IPS-15b (cell line): ENCODE data around the gene ATP6V0E1.
"Not testable (repeated sequence)": the region's sequence is repeated elsewhere in the genome, so short reads cannot be mapped to it uniquely, and the experiment has no call there.

ENCODE experiments used
- H3K27me3 ChIP-seq: one replicate; pipeline ENCODE4 v1.6.1; 2013; ENCODE audit warnings: low read length; ENCODE audit not compliant: control insufficient read depth, insufficient read depth
- H3K36me3 ChIP-seq: one replicate; pipeline ENCODE4 v1.6.1; 2013; ENCODE audit warnings: low read length; ENCODE audit not compliant: control insufficient read depth, insufficient read depth
- H3K4me1 ChIP-seq: one replicate; pipeline ENCODE4 v1.6.1; 2013; ENCODE audit warnings: mild to moderate bottlenecking, low read length; ENCODE audit not compliant: control insufficient read depth, insufficient read depth
- H3K4me3 ChIP-seq: one replicate; pipeline ENCODE4 v1.5.1; 2013; ENCODE audit warnings: low read depth, low read length
- H3K9ac ChIP-seq: one replicate; pipeline ENCODE4 v1.6.1; 2013; ENCODE audit warnings: low read depth, mild to moderate bottlenecking, low read length
- H3K9me3 ChIP-seq: one replicate; pipeline ENCODE4 v1.6.1; 2013; ENCODE audit warnings: mild to moderate bottlenecking, low read length; ENCODE audit not compliant: control insufficient read depth, insufficient read depth

ATP6V0E1 gene

DNA sequence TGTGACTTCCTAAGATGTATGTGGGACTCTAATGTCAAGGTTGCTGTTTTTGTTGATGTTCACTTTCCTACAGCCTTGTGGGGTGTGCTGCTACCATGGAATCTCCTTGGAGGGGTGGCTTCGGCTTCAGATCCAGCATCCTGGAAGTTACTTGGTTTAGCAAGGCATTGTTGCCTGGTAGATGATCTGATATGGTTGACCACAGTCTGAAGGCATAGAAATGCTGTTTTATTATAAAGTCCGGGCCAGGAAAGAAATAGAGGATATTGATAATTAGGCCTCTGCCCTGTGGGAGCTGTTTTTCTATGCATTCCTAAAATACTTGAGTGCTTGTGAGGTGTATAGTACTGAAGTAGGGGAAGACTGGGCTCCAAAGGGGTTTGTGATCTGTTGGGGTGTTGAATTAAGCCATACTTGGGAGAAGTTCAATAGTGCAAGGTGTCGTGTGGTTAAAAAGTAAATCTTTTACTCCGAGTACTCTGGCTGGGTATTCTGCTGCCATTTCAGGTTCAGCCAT is 45.3 kb downstream of the ATP6V0E1 start:
- no peaks in the 10 kb centered on the region for H3K27me3 ChIP-seq
- no peak overlapping the region for H3K4me3 ChIP-seq
- peak overlapping the region; percentile 8 for H3K9ac ChIP-seq
- H3K9me3 ChIP-seq = no peaks in the 10 kb centered on the region
- H3K4me1 ChIP-seq = no peaks in the 10 kb centered on the region
- H3K36me3 ChIP-seq = no peaks in the 10 kb centered on the region

DNA sequence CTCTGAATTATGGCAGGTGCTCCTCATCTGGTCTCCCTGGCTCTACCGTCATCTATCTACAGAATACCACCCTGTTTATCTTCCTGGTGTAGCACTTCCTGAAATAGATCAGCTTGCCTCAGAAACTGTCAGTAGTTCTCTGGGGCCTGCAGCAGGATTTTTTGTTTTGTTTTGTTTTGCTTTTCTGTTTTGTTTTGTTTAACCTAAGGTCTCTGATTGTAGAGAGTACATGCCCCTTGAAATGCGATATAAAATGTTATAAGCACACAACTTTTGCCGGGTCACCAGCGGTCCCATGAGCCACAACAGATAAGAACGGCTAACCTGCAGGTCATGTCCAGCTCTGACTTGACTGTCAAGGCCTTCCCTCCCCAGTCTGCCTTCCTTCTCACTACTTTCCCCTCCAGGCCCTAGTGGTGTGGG is 45.9 kb downstream of the ATP6V0E1 start:
- Histone ChIP-seq H3K9me3 (no peaks in the 10 kb centered on the region), H3K4me1 (no peaks in the 10 kb centered on the region), H3K36me3 (no peaks in the 10 kb centered on the region), H3K4me3 (no peak overlapping the region), H3K9ac (no peak overlapping the region), H3K27me3 (no peaks in the 10 kb centered on the region)

DNA sequence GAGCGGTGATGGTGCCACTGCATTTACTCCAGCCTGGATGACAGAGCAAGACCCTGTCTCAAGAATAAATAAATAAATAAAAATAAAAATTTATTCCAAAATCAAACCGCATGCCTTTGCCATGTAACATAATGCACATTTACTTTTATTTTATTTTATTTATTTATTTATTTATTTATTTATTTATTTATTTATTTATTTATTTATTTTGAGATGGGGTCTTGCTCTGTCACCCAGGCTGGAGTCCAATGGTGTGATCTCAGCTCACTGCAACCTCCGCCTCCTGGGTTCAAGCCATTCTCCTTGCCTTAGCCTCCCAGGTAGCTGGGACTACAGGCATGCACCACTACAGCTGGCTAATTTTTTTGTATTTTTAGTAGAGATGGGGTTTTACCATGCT is 48.5 kb downstream of the ATP6V0E1 start:
- H3K9me3 ChIP-seq, H3K36me3 ChIP-seq, H3K4me1 ChIP-seq, H3K9ac ChIP-seq, H3K27me3 ChIP-seq, H3K4me3 ChIP-seq: not testable (repeated sequence)

DNA sequence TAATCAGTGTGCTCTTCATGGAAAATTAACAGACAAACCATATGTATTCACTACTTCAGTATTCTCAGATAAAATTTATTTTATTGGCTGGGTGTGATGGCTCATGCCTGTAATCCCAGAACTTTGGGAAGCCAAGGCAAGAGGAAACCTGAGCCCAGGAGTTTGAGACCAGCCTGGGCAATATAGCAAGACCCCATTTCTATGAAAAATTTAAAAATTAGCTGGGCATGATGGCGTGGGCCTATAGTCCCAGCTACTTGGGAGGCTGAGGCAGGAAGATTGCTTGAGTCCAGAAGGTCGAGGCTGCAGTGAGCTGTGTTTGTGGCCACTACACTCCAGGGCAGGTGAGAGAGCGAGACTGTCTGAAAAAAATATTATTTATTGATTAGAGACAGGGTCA is 49.2 kb downstream of the ATP6V0E1 start:
- Histone ChIP-seq H3K4me1 (no peaks in the 10 kb centered on the region), H3K9me3 (no peaks in the 10 kb centered on the region), H3K36me3 (no peaks in the 10 kb centered on the region), H3K9ac (no peak overlapping the region), H3K4me3 (no peak overlapping the region), H3K27me3 (no peaks in the 10 kb centered on the region)

DNA sequence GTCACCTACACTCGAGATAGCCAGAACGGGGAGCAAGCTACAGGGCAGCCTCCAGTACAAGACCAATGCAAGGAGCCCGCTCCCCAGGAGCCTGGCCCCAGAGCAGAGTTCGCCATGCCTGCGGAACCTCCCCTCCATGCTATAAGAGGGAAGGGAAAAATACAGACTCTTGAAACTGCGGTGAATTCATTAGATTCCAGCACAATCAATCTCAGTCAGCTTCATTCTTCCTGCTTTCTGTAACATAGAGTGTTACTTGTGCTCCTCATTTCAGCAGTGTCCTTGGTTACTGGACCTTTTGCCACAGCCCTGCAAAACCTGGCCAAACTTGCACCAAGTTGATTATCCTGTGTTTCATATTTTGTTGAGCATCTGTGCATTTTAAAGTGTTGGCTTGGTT is 50.4 kb downstream of the ATP6V0E1 start:
- Histone ChIP-seq H3K36me3 (no peaks in the 10 kb centered on the region), H3K9ac (no peak overlapping the region), H3K27me3 (no peaks in the 10 kb centered on the region), H3K9me3 (no peaks in the 10 kb centered on the region), H3K4me3 (no peak overlapping the region), H3K4me1 (no peaks in the 10 kb centered on the region)

DNA sequence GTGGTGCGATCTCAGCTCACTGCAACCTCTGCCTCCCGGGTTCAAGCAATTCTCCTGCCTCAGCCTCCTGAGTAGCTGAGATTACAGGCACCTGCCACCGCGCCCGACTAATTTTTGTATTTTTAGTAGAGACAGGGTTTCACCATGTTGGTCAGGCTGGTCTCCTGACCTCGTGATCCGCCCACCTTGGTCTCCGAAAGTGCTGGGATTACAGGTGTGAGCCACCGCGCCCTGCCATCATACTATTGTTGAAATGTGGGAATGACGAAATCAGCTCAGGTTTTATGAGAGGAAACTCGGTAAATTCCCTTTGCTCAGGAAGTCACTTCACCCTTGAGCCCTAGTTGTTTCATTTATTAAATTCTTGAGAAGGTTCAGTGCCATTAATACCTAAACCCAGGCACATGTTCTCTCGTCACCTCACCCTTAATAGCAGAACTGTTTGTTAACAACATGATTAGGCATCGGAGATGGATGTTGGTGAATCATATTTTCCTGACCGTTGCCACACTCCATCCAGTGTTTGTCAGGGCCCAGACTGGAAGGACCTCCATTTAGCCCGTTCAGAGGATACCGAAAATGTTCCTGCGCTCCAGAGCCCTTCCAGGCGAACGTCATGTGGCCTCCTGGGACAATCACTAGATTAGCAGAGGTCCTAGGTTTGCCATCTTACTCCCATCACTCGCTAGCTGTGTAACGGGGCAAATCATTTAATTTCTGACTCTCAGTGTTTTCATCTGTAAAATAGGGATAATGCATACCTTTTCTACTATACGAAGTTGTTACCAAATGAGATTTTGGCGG is 52.5 kb downstream of the ATP6V0E1 start:
- Histone ChIP-seq H3K4me1 (no peaks in the 10 kb centered on the region), H3K4me3 (no peak overlapping the region), H3K9me3 (no peaks in the 10 kb centered on the region), H3K36me3 (no peaks in the 10 kb centered on the region), H3K27me3 (no peaks in the 10 kb centered on the region), H3K9ac (no peak overlapping the region)

DNA sequence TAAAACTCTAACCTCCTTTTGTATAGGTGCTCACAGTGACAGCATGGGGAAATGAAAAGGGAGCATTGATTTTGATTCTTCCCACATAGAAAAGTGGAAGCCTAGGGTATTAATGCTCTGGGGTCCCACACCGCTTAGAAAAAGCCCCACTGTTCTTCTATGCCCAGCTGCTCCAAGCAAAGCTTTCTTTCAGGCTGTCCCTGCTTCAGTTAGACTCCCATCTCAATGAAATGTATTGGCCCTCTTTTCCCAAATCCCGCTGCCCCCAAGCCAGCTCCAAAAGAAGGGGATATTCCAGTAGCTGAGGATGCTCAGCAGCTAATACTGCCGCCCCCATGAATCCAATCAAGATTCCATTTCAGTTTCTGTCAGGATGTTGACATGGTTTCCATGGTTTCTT is 55.6 kb downstream of the ATP6V0E1 start:
- no peak overlapping the region for H3K4me3 ChIP-seq
- H3K4me1 ChIP-seq = no peaks in the 10 kb centered on the region
- H3K9ac ChIP-seq = no peak overlapping the region
- no peaks in the 10 kb centered on the region for H3K27me3 ChIP-seq
- no peaks in the 10 kb centered on the region for H3K36me3 ChIP-seq
- no peaks in the 10 kb centered on the region for H3K9me3 ChIP-seq

DNA sequence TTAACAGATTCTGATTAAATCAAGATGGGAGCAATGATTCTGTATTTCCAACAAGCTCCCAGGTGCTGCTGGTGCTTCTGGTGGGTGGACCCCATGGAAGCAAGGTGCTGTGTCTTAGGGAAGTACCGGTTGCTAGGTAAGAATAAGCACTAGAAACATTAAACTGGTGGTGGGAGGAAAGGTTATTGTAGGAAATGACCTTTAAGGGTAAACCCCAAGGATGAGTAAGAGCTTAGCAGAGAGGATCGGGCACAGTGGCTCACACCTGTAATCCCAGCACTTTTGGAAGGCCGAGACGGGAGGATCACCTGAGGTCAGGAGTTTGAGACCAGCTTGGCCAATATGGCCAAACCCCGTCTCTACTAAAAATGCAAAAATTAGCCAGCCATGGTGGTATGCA is 56.4 kb downstream of the ATP6V0E1 start:
- H3K27me3 ChIP-seq = no peaks in the 10 kb centered on the region
- no peak overlapping the region for H3K9ac ChIP-seq

DNA sequence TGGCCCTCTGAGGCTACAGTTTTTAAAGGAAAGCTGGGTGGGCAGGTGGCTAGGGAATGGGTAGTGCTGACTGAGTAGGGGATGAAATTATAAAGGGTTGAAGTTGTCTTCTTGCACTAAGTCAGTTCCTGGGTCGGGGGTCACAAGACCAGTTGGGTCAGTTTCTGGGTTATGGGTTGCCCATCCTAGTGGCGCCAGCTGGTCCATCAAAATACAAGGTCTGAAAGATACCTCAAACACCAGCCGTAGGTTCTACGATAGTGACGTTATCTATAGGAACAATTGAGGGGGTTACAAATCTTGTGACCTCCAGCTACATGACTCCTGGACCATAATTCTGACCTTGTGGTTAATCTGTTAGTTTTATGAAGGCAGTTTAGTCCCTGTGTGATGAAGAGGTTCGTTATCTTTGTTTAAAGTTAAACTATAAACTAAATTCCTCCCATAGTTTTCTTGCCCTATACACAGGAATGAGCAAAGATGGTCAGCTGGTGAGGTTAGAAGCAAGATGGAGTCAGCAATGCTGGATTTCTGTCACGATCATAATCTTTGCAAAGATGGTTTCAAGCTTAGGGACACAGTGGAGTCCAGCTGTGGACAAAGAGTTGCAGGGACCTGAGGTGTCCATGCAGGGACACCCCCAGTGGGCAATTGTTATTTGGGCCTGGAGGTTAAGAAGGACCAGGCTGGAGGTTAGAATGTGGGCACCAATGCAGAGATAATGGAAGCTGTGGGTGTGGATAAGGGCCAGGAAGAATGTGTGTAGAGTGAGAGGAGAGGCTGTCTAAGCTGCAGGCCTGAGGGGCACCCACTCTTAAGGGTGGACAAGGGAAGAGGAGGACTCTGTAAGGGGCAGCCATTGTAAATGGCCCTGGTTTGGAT is 58.6 kb downstream of the ATP6V0E1 start:
- Histone ChIP-seq H3K9me3 (no peaks in the 10 kb centered on the region), H3K36me3 (no peaks in the 10 kb centered on the region), H3K4me1 (no peaks in the 10 kb centered on the region), H3K4me3 (no peak overlapping the region), H3K27me3 (no peaks in the 10 kb centered on the region), H3K9ac (no peak overlapping the region)

More for the DNA sequence above, 56.4 kb downstream of the ATP6V0E1 start:
- Histone ChIP-seq H3K4me3 (no peak overlapping the region), H3K36me3 (no peaks in the 10 kb centered on the region), H3K4me1 (no peaks in the 10 kb centered on the region), H3K9me3 (no peaks in the 10 kb centered on the region)

DNA sequence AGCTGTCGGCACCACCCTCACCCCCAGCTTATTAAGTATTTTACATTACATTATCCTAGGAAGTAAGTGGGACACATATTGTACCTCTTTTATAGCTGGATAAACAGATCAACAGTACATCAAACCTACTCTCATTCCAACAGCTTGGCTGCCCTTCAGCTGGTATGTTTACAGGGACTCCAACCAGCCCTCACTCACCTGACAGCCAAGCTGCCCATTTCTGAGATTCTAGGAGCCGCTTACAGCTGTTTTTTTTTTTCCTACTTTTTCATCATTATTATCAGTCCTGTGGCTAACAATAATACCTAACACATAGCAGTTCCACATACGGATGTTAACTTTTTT is 59.2 kb downstream of the ATP6V0E1 start:
- Histone ChIP-seq H3K9me3 (no peaks in the 10 kb centered on the region), H3K9ac (no peak overlapping the region), H3K4me3 (no peak overlapping the region), H3K36me3 (no peaks in the 10 kb centered on the region), H3K4me1 (no peaks in the 10 kb centered on the region), H3K27me3 (no peaks in the 10 kb centered on the region)

DNA sequence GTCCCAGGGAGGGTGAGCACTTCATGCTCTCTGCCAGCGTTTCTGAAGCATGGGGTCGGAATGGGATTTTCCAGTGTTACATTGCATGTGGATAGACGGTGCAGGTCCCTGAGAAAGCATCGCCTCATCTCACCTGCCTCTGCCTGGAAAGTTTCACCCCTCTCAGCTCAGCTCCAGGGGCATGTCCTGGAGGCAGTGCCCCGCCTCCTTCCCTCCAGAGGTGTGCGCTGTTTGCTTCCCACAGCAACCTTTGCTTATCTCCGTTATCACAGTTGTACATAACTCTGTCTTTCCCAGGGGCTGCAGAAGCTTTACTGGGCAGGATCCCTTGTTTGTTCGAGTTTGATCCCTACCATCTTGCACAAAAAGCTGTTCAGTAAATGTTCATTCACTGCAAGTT is 61.9 kb downstream of the ATP6V0E1 start:
- no peaks in the 10 kb centered on the region for H3K4me1 ChIP-seq
- H3K36me3 ChIP-seq = no peaks in the 10 kb centered on the region
- H3K9ac ChIP-seq = no peak overlapping the region
- no peaks in the 10 kb centered on the region for H3K27me3 ChIP-seq
- H3K4me3 ChIP-seq = no peak overlapping the region
- H3K9me3 ChIP-seq = no peaks in the 10 kb centered on the region
